ENCODE results near the gene NDST3.

GRCh38 chr4:118034053-118034785 is at the start of gene NDST3:
- TF ChIP-seq CTCF (optimal IDR thresholded peaks at IDR 0.05 in 1 of 3, IDR thresholded peaks at IDR 0.05 in 1 of 3, conservative IDR thresholded peaks at IDR 0.05 in 1 of 3; ENCODE audit: extremely low read depth in 1 of 3, insufficient read depth in 2 of 3, low read length in 3 of 3) = peak; percentile 48 to 81 (median 53)
- peak; percentile 61 for TF ChIP-seq EZH2 (IDR thresholded peaks at IDR 0.05; ENCODE audit: low read length)
